ENCODE measurements around the gene EHBP1L1.
"Not testable (repeated sequence)": the region's sequence is repeated elsewhere in the genome, so short reads cannot be mapped to it uniquely, and the experiment has no call there.

Gene EHBP1L1

GRCh38 chr11:65562788-65563187, 13.1 kb upstream of the EHBP1L1 start:
- no peak for ATAC-seq

- ATAC-seq, result no peak
Measured at GRCh38 chr11:65563601-65564000, 12.3 kb upstream of the EHBP1L1 start.

- not testable (repeated sequence) for ATAC-seq
Measured at GRCh38 chr11:65564879-65565559, 10.8 kb upstream of the EHBP1L1 start.

- ATAC-seq, result peak; percentile 4 to 6
Measured at GRCh38 chr11:65565624-65566453, 10.0 kb upstream of the EHBP1L1 start.

- ATAC-seq, result peak; percentile 17 to 27
Measured at GRCh38 chr11:65569164-65569972, 6.5 kb upstream of the EHBP1L1 start.

GRCh38 chr11:65569973-65570918, 5.6 kb upstream of the EHBP1L1 start, which contains the start of gene ZNRD2:
TSS of gene ZNRD2 (plus strand) at chr11:65570477. CDS start at chr11:65570492, 15 bp downstream.
- ATAC-seq, result peak; percentile 83 to 85

- ATAC-seq, result no peak
Measured at GRCh38 chr11:65571420-65571819, 4.4 kb upstream of the EHBP1L1 start.

GRCh38 chr11:65571940-65572339, 3.9 kb upstream of the EHBP1L1 start:
- no peak for ATAC-seq

GRCh38 chr11:65572356-65573051, 3.3 kb upstream of the EHBP1L1 start, which contains the start of gene FAM89B:
TSS of gene FAM89B (plus strand) at chr11:65572538. CDS start at chr11:65572670, 132 bp downstream.
- peak; percentile 7 for ATAC-seq

- ATAC-seq, result no peak
Measured at GRCh38 chr11:65573391-65574079, 2.3 kb upstream of the EHBP1L1 start.

GRCh38 chr11:65574109-65574810, 1.6 kb upstream of the EHBP1L1 start:
- peak; percentile 20 to 24 for ATAC-seq

- ATAC-seq, result no peak
Measured at GRCh38 chr11:65574811-65575567, 864 bp upstream of the EHBP1L1 start.

- no peak for ATAC-seq
Measured at GRCh38 chr11:65576232-65576866, 496 bp downstream of the EHBP1L1 start.

- peak; percentile 5 to 9 for ATAC-seq
Measured at GRCh38 chr11:65576867-65577755, 1.3 kb downstream of the EHBP1L1 start.

- ATAC-seq, result no peak
Measured at GRCh38 chr11:65577756-65578109, 1.9 kb downstream of the EHBP1L1 start.

GRCh38 chr11:65578134-65578533, 2.3 kb downstream of the EHBP1L1 start:
- no peak for ATAC-seq

- no peak for ATAC-seq
Measured at GRCh38 chr11:65578667-65579066, 2.8 kb downstream of the EHBP1L1 start.

GRCh38 chr11:65579291-65579690, 3.4 kb downstream of the EHBP1L1 start:
- no peak for ATAC-seq
